Large intestine (tissue), 3 donors: ENCODE results near the gene SLC20A1. TPM values are rescaled to one million over a fixed set of nuclear protein-coding genes. Genes with fewer than 3 reads are reported as not detected.

Experiments
- DNase-seq, 2 donors: peaks; one replicate each; pipeline versions ENCODE4 v3.0.0 to v3.0.0-alpha.2; 2013
- H3K27ac ChIP-seq: one replicate; pipeline ENCODE4 v1.5.1; 2013; ENCODE audit warnings: low read length
- H3K27me3 ChIP-seq: 2 replicates; pipeline ENCODE4 v1.6.1; 2013; ENCODE audit warnings: low read length; ENCODE audit not compliant: control insufficient read depth, insufficient read depth
- H3K36me3 ChIP-seq: 2 replicates; pipeline ENCODE4 v1.6.1; 2013; ENCODE audit warnings: low read length; ENCODE audit not compliant: control insufficient read depth, insufficient read depth
- H3K4me1 ChIP-seq: one replicate; pipeline ENCODE4 v1.6.1; 2013; ENCODE audit warnings: low read length; ENCODE audit not compliant: control insufficient read depth, insufficient read depth
- H3K4me3 ChIP-seq: one replicate; pipeline ENCODE4 v1.5.1; 2013; ENCODE audit warnings: low read length
- H3K9me3 ChIP-seq: one replicate; pipeline ENCODE4 v1.6.1; 2013; ENCODE audit warnings: mild to moderate bottlenecking, low read depth, low read length, moderate library complexity; ENCODE audit not compliant: control insufficient read depth
- WGBS: methylation state at CpG from one replicate; pipeline ENCODE4 v1.1.5; 2013; ENCODE audit warnings: low lambda C conversion rate; ENCODE audit not compliant: insufficient coverage; 5-methylcytosine and 5-hydroxymethylcytosine counted together
- polyA plus RNA-seq: library from polyadenylated mRNA; unstranded; fragments of 120-200 nt; gene quantifications from one replicate; pipeline ENCODE4 v1.2.1, GENCODE V29; 2013

Gene SLC20A1
- polyA plus RNA-seq, 1 donor, result 42.1 TPM

DNA sequence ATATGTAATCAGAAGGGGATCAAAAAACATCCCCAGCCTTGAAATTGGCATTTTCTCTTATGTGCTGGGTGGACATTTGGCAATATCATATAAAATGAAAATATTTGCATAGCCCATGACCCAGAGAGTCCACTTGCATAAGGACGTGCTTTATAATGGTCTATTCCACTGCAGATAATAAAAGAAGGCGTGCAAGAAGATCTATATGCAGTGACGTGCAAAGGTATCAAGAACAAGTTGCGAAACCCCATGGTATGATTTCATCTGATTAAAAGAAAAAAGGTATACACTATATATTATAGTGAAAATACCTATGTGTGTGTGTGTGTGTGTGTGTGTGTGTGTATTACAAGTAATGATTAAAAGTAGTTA is 8.5 kb upstream of the SLC20A1 start:
- Histone ChIP-seq H3K4me1 (peaks cover 3% of the 10 kb centered on the region), H3K27ac (no peak overlapping the region), H3K27me3 (no peaks in the 10 kb centered on the region), H3K9me3 (no peaks in the 10 kb centered on the region), H3K36me3 (no peaks in the 10 kb centered on the region), H3K4me3 (no peak overlapping the region)
- no peak for DNase-seq
- no CpG with 5 or more reads among the region's 4 CpGs for WGBS

GRCh38 chr2:112639936-112640335 is 5.8 kb upstream of the SLC20A1 start:
- no peaks in the 10 kb centered on the region for H3K9me3 ChIP-seq
- H3K27ac ChIP-seq, result no peak overlapping the region
- no peak for DNase-seq
- H3K4me1 ChIP-seq, result peaks cover 20% of the 10 kb centered on the region
- H3K4me3 ChIP-seq, result no peak overlapping the region
- H3K36me3 ChIP-seq, result no peaks in the 10 kb centered on the region
- H3K27me3 ChIP-seq, result no peaks in the 10 kb centered on the region
- WGBS, result 100% methylated on average over 1 of the region's 3 CpGs

GRCh38 chr2:112640467-112640799 is 5.3 kb upstream of the SLC20A1 start:
- Histone ChIP-seq H3K4me1 (peaks cover 22% of the 10 kb centered on the region), H3K9me3 (no peaks in the 10 kb centered on the region), H3K36me3 (no peaks in the 10 kb centered on the region), H3K27me3 (no peaks in the 10 kb centered on the region), H3K4me3 (no peak overlapping the region), H3K27ac (no peak overlapping the region)
- no peak for DNase-seq
- no CpG with 5 or more reads among the region's 2 CpGs for WGBS

- H3K27me3 ChIP-seq, result no peaks in the 10 kb centered on the region
- H3K9me3 ChIP-seq, result no peaks in the 10 kb centered on the region
- H3K4me3 ChIP-seq, result no peak overlapping the region
- H3K36me3 ChIP-seq, result no peaks in the 10 kb centered on the region
- no peak for DNase-seq
- peaks cover 22% of the 10 kb centered on the region for H3K4me1 ChIP-seq
- WGBS, result 100% methylated on average over 1 of the region's 8 CpGs
- no peak overlapping the region for H3K27ac ChIP-seq
Measured at GRCh38 chr2:112640800-112641675, 4.7 kb upstream of the SLC20A1 start.

DNA sequence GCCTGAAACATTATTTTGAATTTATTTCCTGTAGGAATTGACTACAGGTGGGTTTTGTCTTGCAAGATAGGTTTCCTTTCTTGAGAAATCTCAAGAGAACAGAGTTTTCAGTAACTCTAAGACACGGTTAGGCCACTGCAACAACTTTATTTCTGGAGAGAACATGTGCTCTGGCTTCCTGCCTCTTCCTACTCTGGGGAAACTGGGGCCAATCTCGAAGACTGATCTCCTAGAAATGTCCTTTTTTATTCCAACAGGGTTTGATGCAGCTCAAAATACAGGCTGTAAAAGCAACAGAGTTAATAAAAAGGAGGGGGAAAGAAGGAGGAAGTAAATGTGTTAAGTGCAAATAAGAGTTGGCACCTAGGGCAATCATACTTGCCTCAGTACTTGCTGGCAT is 4.0 kb upstream of the SLC20A1 start:
- Histone ChIP-seq H3K9me3 (no peaks in the 10 kb centered on the region), H3K27me3 (no peaks in the 10 kb centered on the region), H3K27ac (no peak overlapping the region), H3K4me3 (no peak overlapping the region), H3K4me1 (peaks cover 22% of the 10 kb centered on the region), H3K36me3 (no peaks in the 10 kb centered on the region)
- no CpG with 5 or more reads among the region's 2 CpGs for WGBS
- no peak for DNase-seq

DNA sequence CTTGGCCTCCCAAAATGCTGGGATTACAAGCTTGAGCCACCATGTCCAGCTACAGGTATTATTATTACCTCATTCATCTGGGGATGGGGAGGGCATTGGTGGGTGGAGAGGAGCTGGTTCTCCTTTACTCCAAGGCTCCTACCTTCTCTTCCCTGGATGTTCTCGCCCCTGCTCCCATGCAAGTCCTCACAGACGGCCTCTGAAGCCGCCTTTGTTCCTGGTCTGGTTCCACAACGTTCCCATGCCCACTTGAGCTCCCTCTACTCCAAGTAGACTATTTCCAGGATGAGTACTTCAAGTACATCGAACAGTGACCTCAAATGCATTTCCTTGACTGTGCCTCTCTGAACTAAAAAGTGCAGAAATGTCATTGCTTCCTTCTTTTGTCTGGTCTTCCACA is 3.2 kb upstream of the SLC20A1 start:
- Histone ChIP-seq H3K27ac (no peak overlapping the region), H3K4me1 (peaks cover 21% of the 10 kb centered on the region), H3K36me3 (peaks cover 1% of the 10 kb centered on the region), H3K4me3 (no peak overlapping the region), H3K9me3 (no peaks in the 10 kb centered on the region), H3K27me3 (no peaks in the 10 kb centered on the region)
- no peak for DNase-seq
- WGBS, result no CpG with 5 or more reads among the region's 5 CpGs

- H3K4me1 ChIP-seq, result peaks cover 21% of the 10 kb centered on the region
- H3K27ac ChIP-seq, result no peak overlapping the region
- peaks cover 4% of the 10 kb centered on the region for H3K36me3 ChIP-seq
- WGBS, result no CpG with 5 or more reads among the region's 7 CpGs
- no peaks in the 10 kb centered on the region for H3K9me3 ChIP-seq
- no peak overlapping the region for H3K4me3 ChIP-seq
- DNase-seq, result no peak
- no peaks in the 10 kb centered on the region for H3K27me3 ChIP-seq
Measured at GRCh38 chr2:112642966-112643365, 2.8 kb upstream of the SLC20A1 start.

DNA sequence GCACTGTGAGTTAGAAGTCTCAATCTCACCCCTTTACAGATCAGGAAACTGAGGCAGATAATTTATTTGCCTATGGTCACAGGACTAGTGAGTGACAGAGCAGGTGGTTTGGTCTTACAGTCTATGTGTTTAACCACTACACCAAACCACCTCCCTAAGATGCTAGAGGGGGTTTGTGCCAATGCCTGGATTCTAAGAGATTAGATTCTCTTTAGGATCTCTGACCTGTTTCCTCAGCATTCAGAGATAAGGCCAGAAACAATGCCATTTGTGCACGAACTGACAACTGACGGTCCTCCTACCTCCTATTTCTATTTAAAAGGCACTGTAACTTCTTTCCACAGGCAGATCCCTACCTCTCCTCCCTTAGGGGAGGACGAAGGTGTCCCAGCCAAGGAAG is 2.3 kb upstream of the SLC20A1 start:
- peak overlapping the region; percentile 73 for H3K27ac ChIP-seq
- H3K27me3 ChIP-seq, result no peaks in the 10 kb centered on the region
- WGBS, result no CpG with 5 or more reads among the region's 3 CpGs
- H3K36me3 ChIP-seq, result peaks cover 9% of the 10 kb centered on the region
- no peaks in the 10 kb centered on the region for H3K9me3 ChIP-seq
- H3K4me3 ChIP-seq, result no peak overlapping the region
- H3K4me1 ChIP-seq, result peaks cover 21% of the 10 kb centered on the region
- peak in 1 of 2 donors; percentile 28 for DNase-seq

DNA sequence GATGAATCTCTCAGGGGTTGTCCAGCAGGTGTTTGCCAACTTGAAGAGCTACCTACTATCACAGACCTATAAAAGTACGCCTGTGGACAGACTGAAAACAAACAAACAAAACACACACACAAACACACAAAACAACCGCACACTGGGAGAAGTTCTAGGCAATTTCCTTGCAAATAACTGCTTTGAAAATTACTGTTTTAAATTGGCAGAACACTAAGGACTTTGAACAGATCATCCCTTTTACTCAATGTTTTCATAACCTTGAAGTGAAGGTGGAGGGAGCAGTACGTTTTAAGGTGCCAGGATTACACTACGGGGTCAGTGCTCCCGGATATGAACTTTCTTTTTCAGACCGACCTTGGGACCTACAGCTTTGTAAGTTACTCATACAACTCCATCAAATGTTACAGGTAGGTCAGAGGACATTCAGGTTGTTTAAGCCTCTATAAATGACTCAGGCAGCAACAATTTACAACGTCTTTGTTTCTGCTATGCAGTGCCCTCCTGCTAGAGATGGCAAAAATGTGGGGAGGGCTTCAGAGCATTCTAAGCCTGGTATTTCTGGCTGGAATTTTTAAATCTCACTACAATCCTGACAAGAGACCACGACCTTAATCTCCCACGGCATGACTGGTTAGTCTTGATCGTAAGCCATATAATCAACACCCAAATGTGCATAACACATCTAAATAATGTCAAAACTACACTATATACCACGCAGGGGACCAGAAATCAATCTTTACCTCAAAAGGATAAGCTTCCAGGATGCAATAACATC is 1.4 kb upstream of the SLC20A1 start:
- DNase-seq, result peak; percentile 95 to 99
- no peaks in the 10 kb centered on the region for H3K9me3 ChIP-seq
- H3K4me3 ChIP-seq, result peak overlapping the region; percentile 63
- H3K27ac ChIP-seq, result peak overlapping the region; percentile 88
- peaks cover 15% of the 10 kb centered on the region for H3K36me3 ChIP-seq
- 0% methylated on average over 1 of the region's 11 CpGs for WGBS
- H3K27me3 ChIP-seq, result no peaks in the 10 kb centered on the region
- H3K4me1 ChIP-seq, result peaks cover 21% of the 10 kb centered on the region

GRCh38 chr2:112644933-112645309 is 818 bp upstream of the SLC20A1 start:
- no CpG with 5 or more reads among the region's 11 CpGs for WGBS
- Histone ChIP-seq H3K36me3 (peaks cover 20% of the 10 kb centered on the region), H3K27ac (peak overlapping the region; percentile 88), H3K4me1 (peaks cover 21% of the 10 kb centered on the region), H3K9me3 (no peaks in the 10 kb centered on the region), H3K4me3 (peak overlapping the region; percentile 63), H3K27me3 (no peaks in the 10 kb centered on the region)
- DNase-seq, result no peak
